Epithelial cell of alveolus of lung (primary cell): ENCODE data around the gene GDNF. TPM values are rescaled to one million over a fixed set of nuclear protein-coding genes. Genes with fewer than 3 reads are reported as not detected.

Source experiments
- total RNA-seq: library from RNA; depleted of rRNA; stranded (reverse); fragments of >200 nt; gene quantifications from 2 replicates; pipeline ENCODE4 v1.2.1, GENCODE V29; 2015

GDNF gene
- 0.39 TPM in 1 of 2 replicates, not detected in the other for total RNA-seq

GRCh38 chr5:37839407-37840052 is at the start of gene GDNF:
Gene GDNF (minus strand): TSS chr5:37840041. CDS start chr5:37834796, 5,245 bp downstream.

